HEK293T (cell line): Measurements from ENCODE around the gene GRAMD1B.

Experiments used
- ARNT ChIP-seq: fragments of 450-650 bp; IDR thresholded peaks from 2 replicates; pipeline ENCODE4 v1.6.1; 2017; ENCODE audit warnings: mild to moderate bottlenecking
- BHLHE40 ChIP-seq: fragments of 450-650 bp; IDR thresholded peaks from 2 replicates; pipeline ENCODE4 v1.6.1; 2016; ENCODE audit warnings: mild to moderate bottlenecking, moderate library complexity, borderline replicate concordance
- CTBP1 ChIP-seq: fragments of 450-650 bp; IDR thresholded peaks from 2 replicates; pipeline ENCODE4 v1.6.1; 2016; ENCODE audit warnings: borderline replicate concordance
- FOXK2 ChIP-seq: fragments of 450-650 bp; IDR thresholded peaks from 2 replicates; pipeline ENCODE4 v1.6.1; 2016; ENCODE audit warnings: mild to moderate bottlenecking
- FOXM1 ChIP-seq: fragments of 450-650 bp; IDR thresholded peaks from 2 replicates; pipeline ENCODE4 v1.6.1; 2017; ENCODE audit warnings: mild to moderate bottlenecking, borderline replicate concordance
- HDGF ChIP-seq: fragments of 450-650 bp; IDR thresholded peaks from 2 replicates; pipeline ENCODE4 v1.6.1; 2017; ENCODE audit warnings: antibody characterized with exemption, borderline replicate concordance
- L3MBTL2 ChIP-seq: fragments of 450-650 bp; conservative IDR thresholded peaks from 2 replicates; pipeline ENCODE4 v1.6.1; 2016; ENCODE audit warnings: mild to moderate bottlenecking
- LEF1 ChIP-seq: fragments of 450-650 bp; IDR thresholded peaks from 2 replicates; pipeline ENCODE4 v1.6.1; 2017; ENCODE audit warnings: mild to moderate bottlenecking, borderline replicate concordance
- PKNOX1 ChIP-seq: fragments of 450-650 bp; IDR thresholded peaks from 2 replicates; pipeline ENCODE4 v1.6.1; 2016
- SP1 ChIP-seq: fragments of 450-650 bp; IDR thresholded peaks from 2 replicates; pipeline ENCODE4 v1.6.1; 2017
- SUZ12 ChIP-seq: fragments of 450-650 bp; IDR thresholded peaks from 2 replicates; pipeline ENCODE4 v1.6.1; 2016; ENCODE audit warnings: mild to moderate bottlenecking
- TARDBP ChIP-seq: fragments of 450-650 bp; IDR thresholded peaks from 2 replicates; pipeline ENCODE4 v1.6.1; 2016
- ZNF384 ChIP-seq: fragments of 450-650 bp; IDR thresholded peaks from 2 replicates; pipeline ENCODE4 v1.6.1; 2016

GRCh38 chr11:123566852-123567251 is 136.8 kb downstream of the GRAMD1B start:
- no peak for TF ChIP-seq FOXK2
- no peak for TF ChIP-seq SP1
- TF ChIP-seq PKNOX1, result no peak
- TF ChIP-seq SUZ12, result no peak
- TF ChIP-seq LEF1, result no peak
- no peak for TF ChIP-seq TARDBP
- TF ChIP-seq L3MBTL2, result no peak
- no peak for TF ChIP-seq ZNF384
- TF ChIP-seq HDGF, result no peak
- TF ChIP-seq CTBP1, result no peak
- no peak for TF ChIP-seq FOXM1
- TF ChIP-seq BHLHE40, result no peak
- TF ChIP-seq ARNT, result no peak
